GM21390 (cell line): ENCODE results near the gene UBAP2.
"Not testable (repeated sequence)": the region's sequence is repeated elsewhere in the genome, so short reads cannot be mapped to it uniquely, and the experiment has no call there.

ENCODE experiments used
- ATAC-seq: cut with Tn5 transposase; IDR thresholded peaks from one replicate; pipeline ENCODE4 v1.9.1; 2021; ENCODE audit not compliant: unreplicated experiment

The UBAP2 gene

DNA sequence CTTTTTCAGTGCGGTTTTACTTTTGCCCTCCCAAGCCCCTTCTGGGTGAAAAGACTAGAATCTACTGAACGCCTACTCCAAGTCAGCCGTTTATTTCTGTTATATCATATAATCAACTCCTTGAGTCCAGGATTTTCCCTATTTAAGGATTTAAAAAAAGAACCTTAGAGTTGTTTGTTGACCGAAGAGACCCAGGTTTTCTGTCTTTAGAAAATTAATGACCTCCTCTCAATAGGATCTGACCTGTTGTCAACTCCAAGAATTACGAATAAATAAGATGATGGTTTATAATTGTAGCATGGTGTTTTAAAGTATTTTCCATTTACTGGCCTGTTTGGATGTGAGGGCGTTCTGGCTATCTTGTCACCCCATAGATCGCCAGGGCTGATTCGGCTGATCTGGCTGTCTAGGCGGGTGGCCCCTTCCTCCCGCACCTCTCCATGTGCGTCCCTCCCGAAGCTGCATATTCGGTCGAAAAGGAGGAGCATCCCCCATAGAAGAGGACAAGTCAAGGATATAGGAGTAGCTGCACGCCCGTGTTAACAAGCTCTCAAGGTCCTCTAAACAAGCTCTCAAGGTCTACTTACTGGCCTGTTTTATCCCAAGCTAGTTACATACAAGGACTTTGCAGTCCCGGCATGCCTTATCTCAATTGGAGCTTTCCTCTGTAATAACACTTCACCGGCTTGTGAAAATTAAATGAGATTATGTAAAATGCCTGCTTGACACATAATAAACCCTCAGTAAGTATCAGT lies 1.1 kb upstream of the UBAP2 start:
- no peak for ATAC-seq

DNA sequence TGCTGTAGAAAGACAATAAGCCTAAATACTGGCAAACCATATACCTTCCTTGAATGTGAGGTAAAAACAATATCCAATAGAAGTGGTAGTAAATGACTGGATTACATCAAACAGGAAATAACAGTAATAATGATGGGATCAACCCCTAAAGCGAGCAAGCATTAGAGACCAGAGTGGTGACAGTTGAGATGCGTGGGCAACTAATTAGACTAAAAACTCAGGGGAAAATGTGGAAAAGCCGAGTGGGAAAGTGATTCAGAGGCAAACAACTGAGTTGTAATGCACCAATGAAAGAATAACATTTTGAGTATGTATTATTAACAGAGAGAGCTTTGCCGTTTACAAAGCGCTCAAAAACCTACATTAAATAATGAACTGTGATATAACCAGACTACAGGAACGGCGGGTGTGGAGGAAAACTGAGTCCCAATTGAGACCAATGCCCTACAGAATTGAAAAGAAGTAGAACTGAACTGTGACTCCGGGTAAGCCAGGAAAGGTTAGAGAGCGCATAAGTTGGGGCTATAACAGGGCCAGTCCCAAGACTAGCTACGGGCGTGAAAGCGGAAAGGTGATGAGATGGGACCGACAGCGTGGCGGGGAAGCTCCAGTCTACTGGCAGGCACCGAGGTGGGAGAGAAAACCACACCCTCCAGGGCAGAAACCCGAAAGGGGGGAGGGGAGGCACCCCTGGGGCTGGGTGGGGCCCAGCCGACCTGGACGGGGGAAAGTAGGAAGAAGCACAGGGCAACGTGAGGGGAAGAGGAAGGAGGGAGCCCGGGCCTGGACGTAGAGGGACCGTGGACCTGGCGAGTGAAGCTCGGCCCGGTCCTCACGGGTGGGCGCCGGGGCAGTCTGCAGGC lies 592 bp downstream of the UBAP2 start:
- peak; percentile 29 for ATAC-seq

- no peak for ATAC-seq
Observed at GRCh38 chr9:34046784-34047379, 1.8 kb downstream of the UBAP2 start.

DNA sequence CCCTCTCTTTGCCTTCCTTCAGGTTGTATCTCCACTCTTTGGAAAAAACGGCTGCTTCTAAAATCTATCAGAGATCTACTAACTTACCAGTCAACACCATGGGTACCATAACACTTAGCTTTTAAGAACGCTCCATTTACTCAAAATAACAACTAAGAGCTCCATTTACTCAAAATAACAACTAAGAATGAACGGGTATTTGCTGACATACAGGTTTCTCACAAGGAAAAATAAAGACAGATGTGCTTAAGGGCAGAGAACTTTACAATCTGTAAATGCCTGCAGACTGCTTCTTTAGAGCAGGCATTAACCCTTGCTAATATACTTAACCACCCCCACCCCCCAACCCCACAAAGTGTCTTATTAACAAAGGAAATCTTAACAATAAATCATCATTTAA lies 2.8 kb downstream of the UBAP2 start:
- no peak for ATAC-seq

- ATAC-seq: not testable (repeated sequence)
Observed at GRCh38 chr9:34042074-34042473, 6.6 kb downstream of the UBAP2 start.

- ATAC-seq: not testable (repeated sequence)
Observed at GRCh38 chr9:34038851-34039250, 9.8 kb downstream of the UBAP2 start.

DNA sequence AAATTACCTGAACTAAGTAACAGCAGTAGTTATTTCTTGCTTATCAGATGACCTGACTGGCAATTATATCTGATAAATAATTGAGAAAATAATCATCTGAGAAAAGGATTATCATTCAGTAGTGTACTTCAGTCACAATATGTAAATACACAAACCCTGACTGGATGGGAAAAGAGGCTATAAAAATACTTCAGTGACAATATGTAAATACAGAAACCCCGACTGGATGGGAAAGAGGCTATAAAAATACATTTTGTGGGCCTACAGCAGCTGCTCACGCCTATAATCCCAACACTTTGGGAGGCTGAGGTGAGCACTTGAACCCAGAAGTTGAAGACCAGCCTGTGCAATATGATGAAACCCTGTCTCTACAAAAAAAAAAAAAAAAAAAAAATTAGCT lies 11.1 kb downstream of the UBAP2 start:
- ATAC-seq: no peak

- ATAC-seq: no peak
Observed at GRCh38 chr9:34036625-34037024, 12.1 kb downstream of the UBAP2 start.

DNA sequence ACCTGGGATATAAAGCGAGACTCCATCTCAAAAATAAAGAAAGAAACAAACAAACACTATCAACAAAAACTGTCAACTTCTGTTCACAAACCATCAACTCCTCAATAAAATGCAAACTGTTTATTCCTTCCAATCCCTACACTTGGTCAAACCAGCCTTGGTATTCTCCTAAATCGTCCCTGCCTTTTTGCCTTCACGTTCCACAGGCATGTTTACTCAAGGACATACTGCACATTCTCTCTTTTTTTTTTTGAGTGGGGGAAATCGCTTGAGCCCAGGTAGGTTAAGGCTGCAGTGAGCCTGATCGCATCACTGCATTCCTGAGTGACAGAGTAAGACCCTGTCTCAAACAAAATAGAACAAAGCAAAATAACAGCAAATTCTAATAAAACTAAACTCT lies 13.0 kb downstream of the UBAP2 start:
- ATAC-seq: no peak

DNA sequence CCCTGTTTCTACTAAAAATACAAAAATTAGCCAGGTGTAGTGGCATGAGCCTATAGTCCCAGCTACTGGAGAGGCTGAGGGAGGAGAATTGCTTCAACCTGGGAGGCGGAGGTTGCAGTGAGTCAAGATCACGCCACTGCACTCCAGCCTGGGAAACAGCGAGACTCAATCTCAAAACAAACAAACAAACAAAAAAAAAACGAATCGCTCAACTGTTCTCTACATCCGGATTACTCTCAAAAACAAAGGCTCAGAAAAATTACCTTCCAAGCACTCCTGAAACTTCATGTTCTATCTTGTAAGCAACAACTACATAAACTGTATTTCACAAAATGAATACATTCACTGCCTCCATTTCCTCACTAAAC lies 14.0 kb downstream of the UBAP2 start:
- no peak for ATAC-seq

- ATAC-seq: no peak
Observed at GRCh38 chr9:34032631-34033030, 16.1 kb downstream of the UBAP2 start.

GRCh38 chr9:34027845-34028574 lies 20.7 kb downstream of the UBAP2 start:
- no peak for ATAC-seq

DNA sequence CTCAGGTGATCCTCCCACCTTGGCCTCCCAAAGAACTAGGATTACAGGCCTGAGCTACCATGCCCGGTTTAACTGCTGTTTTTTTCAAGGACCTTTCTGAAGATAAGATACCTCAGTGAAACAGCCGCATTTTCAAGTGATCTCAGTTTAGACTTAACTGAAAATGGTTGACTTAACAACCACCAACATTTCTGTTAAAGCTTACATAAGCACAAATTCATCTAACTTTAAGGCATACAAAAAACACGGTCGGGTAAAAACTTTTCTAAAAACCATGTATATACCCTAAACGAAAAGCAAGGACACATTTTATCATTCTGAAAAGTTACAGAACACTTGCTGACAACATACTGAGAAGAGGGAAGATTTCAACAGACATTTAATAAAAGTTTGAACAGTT lies 22.9 kb downstream of the UBAP2 start:
- no peak for ATAC-seq

DNA sequence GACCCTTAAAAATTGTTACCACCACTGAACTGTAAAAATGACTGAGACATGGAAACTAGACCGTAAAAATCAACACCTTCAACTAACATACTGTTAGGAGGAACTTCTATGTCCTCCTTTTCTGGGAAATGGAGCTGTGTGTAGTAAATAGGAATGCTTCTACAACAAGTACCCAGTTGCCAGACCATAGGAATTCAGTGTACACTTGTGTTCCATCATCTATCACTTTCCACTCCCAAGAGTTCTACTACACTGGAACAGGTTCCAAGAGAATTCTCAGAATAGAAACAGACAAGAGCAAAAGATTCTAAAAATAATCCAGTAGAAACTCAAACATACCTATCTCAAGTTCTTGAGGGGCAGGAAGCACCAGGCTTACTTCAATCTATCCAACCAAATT lies 23.6 kb downstream of the UBAP2 start:
- ATAC-seq: no peak

- not testable (repeated sequence) for ATAC-seq
Observed at GRCh38 chr9:34024476-34024875, 24.2 kb downstream of the UBAP2 start.

GRCh38 chr9:34016149-34016548 lies 32.5 kb downstream of the UBAP2 start:
- ATAC-seq: no peak

DNA sequence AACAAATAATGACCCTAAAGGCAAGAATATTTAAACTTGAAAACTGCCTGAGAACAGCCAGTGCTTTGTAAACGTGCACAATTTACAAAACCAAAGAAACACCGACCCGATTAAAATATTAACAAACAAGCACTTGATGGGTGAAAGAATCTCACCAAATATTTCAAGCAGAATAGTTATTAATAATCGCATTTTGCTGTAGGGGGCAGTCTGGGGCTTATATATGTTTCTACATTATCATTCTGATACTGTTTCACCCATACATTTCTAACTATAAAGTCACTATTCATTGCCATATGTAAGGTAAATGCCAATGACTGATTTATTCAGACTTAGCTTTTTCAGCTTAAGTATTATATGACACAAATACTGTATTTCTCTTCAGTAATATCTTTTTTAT lies 37.7 kb downstream of the UBAP2 start:
- no peak for ATAC-seq

DNA sequence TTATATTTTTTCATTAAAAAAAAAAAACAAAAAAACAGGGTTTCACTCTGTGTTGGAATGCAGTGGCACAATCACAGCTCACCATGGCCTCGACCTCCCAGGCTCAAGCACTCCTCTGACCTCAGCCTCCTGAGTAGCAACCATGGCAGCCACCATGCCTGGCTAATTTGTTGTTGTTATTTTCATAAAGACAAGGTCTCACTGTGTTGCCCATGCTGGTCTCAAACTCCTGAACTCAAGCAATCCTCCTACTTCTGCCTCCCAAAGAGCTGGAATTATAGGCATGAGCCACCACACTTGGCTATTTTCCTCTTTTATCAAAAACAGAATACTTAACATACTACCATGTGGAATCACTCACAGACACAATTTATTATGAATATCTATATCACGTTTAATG lies 46.7 kb downstream of the UBAP2 start:
- no peak for ATAC-seq

- ATAC-seq: no peak
Observed at GRCh38 chr9:34001298-34001697, 47.4 kb downstream of the UBAP2 start.

DNA sequence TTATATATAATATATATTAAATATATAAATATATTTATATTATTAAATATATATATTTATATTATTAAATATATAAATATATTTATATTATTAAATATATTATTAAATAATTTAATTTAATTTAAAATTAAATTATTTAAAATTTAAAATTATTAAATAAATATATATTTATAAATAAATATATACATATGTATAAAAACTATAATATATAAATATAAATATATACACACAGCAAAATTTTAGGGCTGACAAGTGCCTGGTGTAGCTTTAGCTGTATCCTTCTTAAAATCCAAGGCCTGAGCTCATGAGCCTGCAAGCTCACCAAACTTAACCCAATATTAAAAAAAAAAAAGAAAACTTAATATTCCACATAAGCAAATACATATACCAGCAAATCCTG lies 53.2 kb downstream of the UBAP2 start:
- ATAC-seq: no peak

DNA sequence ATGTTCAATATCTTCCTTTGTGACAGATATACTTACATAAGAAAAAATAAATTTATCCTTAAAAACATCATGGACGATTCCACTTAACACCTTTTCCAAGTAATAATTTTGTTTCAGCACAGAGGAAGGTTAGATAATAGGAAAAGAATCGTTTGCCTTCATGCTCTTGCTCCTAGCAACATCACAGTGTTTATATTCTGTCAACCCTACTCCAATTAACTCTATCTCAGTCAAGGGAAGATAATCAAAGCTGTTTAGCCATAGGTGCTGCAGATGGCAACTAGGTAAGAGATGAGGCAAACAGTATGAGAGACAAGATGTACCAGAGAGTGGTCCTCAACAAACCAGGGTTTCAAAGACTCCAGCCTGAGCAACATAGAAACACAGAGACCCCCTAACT lies 55.6 kb downstream of the UBAP2 start:
- ATAC-seq: no peak
